GM19238 (cell line): ENCODE data around the gene SLC7A6OS.
"Not testable (repeated sequence)": the region's sequence is repeated elsewhere in the genome, so short reads cannot be mapped to it uniquely, and the experiment has no call there.

Experiments used
- DNase-seq: peaks from one replicate; pipeline ENCODE4 v3.0.0; 2011; ENCODE audit warnings: low spot score; ENCODE audit not compliant: insufficient read length

Gene SLC7A6OS

DNA sequence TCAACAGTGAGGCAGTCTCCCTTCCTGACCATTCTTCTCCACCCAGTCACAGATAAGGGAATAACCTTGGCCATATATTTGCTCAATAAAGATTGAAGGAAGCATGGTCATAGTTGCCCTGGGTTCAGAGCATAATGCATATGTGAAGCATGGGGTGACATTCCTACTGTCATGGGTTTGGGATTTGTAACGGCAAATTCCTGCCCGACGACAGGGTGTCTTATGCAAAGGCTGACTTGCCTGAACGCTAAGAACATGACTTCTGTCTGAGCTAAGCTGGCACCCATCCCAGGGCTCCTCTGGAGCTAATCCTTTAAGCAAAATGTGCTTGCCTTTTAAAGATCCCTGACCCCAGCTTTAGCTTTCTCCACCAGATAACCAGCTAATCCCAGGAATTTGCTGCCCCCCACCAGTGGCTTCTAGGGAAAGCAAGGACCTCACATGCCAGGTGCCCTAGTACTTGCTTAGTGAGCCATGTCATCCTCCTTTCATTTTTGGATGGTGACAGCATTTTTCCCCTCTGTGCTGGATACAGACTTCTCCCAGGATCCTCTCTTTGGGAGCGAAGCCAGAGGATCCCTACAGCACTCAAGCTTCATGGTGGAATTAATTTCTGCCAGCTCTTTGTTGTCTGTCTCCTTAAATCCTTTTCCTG, 11.7 kb downstream of the SLC7A6OS start:
- no peak for DNase-seq

DNA sequence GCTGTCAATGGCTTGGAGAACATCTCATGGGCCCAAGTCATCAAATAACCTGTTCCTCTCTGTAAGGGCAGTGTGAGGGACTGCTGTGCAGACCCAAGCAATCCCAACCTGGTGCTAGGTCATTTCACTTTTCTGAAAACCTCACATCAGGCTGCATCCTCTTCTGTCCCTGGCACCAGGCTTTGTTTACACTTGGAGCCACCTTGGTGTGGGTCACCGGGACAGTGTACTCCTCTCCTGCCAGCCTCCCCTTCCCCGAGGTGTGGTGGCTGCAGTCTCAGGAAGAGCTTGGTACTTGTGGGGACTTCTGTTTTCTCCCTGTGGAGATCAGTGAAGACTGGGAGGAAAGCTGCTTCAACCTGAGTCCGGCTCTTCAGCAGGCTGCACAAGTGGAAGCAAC, 12.4 kb downstream of the SLC7A6OS start:
- no peak for DNase-seq

DNA sequence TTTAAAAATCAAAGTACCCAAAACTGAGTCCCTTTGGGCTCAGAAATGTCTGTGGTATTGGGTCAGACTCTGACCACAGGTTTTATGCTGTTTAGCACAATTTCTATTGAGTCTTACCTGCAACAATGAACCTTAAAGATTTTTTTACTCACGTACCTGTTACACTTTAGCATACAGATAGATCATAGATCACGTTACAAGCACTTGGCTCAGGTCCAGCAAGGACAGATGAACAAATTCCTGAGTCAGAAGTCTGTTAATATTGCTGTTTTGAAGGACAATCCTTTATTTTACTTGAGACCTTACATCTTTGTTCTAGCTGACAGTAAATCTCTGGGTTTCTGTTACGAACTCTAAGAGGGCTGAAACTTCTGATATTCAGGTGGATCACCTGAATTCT, 12.8 kb downstream of the SLC7A6OS start:
- DNase-seq, result no peak

DNA sequence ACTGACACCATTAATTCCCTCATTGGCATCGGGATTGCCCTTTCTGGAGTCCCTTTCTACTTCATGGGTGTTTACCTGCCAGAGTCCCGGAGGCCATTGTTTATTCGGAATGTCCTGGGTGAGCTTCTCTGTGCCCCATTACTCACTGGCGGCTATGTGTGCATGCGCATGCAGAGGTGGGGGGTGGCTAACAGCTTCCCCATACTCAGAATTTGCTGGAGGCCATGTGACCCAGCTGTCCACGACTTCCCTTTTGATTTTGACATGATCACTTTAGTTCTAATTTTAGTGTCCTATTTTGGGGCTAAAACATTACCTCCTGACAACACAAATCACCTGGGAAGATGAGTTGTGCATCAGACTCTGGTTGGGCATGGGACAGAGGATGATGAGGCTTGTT, 14.1 kb downstream of the SLC7A6OS start:
- no peak for DNase-seq

DNA sequence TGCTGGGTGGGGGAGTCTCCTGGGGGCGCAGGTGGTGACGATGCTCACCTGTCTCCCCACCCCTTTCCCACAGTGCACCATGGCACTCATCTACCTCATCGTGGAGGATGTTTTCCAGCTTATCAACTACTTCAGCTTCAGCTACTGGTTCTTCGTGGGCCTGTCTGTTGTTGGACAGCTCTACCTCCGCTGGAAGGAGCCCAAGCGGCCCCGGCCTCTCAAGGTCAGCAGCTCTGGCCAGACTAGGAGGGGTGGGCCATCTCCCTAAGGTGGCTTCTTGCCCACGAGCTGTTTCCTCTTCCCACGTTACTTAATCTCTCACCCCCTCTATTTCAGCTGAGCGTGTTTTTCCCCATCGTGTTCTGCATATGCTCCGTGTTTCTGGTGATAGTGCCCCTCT, 14.5 kb downstream of the SLC7A6OS start:
- no peak for DNase-seq

DNA sequence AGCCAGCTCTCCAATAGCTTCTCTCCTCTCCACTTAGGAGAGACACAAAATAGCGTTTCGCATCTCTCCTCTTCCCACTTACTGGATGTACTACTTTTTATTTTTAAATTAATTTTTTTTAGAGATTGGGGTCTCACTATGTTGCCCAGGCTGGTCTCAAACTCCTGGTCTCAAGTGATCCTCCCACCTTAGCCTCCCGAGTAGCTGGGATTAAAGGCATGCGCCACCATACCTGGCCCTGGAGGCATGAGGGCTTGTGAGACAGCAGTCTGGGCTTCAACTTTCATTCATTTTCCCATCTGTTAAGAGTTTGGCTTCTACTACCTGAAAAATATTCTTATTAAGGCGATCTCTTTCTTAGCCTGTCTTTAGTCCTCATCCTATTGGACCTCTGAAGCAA, 18.3 kb downstream of the SLC7A6OS start:
- no peak for DNase-seq

DNA sequence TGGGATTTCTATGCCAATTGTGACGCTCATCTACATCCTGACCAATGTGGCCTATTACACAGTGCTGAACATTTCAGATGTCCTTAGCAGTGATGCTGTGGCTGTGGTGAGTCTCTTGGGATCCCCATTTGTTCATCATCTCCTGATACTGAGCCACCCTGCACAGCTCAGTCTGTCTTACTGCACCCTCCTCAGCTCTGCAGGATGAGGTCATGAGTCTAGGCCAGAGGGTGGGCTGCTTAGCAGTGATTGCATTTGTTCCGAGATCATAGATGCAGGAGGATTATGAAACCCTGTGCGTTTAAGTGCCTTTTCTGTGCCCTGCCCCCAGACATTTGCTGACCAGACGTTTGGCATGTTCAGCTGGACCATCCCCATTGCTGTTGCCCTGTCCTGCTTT, 19.5 kb downstream of the SLC7A6OS start:
- DNase-seq, result no peak

DNA sequence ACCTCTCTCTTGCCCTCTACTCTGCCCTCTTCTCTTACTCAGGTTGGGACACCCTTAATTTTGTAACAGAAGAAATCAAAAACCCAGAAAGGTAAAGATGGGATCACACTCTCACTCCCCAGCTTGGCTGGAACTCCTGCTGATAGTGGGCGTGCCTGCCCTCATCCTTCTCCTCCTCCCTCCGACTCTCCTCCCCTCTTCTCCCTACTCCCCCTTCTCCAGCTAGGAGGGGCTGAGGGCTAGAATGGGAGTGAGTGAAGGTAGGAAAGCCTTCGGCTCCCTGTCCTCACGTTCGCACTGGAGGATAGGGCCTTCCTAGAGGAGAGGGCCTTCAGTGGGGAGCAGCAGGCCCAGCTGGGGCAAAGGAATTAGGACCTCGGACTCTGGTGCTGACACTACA, 20.3 kb downstream of the SLC7A6OS start:
- DNase-seq, result no peak

DNA sequence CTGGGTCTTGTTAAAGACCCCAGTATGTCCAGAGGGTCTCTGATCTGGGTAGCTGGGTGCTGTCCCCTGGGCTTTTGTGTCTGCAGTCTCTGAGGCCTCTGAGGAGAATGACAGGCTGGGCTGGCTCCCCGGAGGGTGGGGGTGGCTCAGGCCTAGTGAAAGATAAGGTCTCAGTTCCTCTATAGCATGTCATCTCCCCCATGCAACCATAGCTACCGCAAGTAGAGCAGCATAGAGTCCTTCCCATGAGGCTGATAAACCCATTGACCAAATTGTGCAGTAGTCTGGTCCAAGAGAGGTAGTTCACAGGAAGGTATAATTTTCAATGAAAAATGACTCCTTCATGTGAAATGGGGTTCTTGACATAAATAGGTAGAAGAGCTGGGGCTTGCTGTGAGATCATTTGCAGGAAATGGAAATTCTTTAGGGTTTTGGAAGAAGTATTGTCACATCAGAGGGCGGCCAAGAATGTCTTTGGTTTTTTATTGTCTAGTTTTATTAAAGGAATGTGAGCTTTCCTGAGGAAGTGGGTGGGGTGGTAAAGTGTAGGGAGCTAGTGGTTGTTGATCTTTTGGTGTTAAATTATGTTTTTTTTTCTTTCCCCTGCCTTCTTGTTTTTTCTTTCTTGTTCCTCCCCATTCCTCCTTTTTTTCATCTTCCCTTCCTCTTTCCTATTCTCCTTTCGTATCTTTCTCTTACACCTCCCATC, 21.0 kb downstream of the SLC7A6OS start:
- peak; percentile 62 for DNase-seq

DNA sequence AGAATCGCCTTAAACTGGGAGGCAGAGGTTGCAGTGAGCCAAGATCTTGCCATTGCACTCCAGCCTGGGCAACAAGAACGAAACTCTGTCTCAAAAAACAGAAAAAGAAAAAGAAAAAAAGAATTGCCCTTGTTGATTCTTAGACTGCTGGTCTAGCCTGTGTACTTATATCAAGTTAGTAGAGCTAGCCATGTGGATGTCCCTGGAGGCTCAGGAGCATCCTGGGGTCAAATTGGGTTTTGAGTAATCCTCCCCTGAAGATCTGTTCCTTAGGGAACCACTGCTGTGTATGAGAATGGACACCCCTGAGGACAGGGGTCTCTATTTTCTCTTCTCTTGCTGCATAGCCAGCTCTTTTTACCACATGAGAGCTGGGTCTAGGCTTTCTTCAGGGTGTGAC, 21.5 kb downstream of the SLC7A6OS start:
- DNase-seq, result no peak

DNA sequence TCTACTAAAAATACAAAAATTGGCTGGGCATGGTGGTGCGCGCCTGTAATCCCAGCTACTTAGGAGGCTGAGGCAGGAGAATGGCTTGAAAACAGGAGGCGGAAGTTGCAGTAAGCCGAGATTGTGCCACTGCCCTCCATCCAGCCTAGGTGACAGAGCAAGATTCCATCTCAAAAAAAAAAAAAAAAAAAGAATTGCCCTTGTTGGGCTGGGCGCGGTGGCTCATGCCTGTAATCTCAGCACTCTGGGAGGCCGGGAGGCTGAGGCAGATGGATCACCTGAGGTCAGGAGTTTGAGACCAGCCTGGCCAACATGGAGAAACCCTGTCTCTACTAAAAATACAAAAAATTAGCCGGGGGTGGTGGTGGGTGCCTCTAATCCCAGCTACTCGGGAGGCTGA, 21.9 kb downstream of the SLC7A6OS start:
- DNase-seq, result not testable (repeated sequence)

DNA sequence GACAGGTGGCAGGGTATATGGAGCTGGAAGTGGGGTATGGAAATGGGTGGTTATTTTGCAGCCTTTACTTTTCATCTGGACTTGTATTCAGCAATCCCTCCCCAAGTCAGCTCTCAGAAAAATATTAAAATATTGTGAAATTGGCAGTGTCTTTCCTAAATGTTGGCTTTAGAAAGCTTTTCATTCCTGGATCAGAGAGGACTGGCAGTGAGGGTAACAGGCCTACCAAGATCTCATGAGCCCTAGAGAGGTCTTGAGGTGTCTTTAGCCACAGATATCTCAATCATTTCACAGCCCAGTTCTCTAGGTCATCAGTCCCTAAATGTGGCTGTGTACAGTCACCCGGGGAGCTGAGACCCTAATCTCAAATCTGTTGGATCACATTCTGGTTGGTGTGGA, 22.5 kb downstream of the SLC7A6OS start:
- no peak for DNase-seq

DNA sequence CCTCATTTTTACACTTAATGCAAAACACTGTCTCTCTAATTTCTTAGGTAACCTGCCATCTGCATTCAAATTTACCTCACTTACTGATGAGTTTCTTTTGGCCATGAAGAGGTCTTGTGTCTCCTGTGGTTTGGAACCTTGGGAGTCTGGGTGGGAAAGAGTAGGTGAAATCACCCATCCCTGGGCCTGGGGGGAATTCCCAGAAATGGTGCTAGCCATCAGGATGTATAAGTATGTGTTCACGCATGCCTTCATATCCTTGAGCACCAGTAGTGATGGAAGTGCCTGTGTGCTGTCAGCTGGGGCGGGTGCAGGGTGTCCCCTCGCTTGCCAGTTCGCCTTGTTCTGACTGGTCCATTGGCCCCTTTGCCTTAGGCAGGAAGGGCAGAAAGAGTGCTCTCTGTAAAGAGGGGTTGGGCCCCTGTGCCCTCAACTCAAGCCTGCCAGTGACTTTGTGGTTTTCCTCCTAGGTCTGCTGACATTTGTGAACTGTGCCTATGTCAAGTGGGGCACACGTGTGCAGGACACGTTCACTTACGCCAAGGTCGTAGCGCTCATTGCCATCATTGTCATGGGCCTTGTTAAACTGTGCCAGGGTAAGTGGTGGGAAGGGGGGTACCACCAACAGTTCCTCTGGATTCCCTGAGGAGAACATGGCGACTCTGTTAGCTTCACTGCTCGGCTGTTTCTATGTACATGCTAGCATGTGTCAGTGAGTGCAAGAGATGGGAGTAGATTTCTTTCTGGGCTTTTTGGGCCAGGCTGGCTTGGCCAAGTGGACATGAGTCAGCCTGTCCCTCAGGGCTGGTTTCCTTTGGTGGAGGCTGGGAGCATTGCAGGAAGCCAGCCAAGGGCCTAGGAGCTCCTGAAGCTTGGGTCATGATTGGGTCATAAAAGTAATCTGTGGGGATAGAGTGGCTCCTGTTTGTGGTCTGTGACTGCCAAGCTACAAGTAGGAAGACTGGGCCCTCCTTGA, 23.2 kb downstream of the SLC7A6OS start:
- no peak for DNase-seq

DNA sequence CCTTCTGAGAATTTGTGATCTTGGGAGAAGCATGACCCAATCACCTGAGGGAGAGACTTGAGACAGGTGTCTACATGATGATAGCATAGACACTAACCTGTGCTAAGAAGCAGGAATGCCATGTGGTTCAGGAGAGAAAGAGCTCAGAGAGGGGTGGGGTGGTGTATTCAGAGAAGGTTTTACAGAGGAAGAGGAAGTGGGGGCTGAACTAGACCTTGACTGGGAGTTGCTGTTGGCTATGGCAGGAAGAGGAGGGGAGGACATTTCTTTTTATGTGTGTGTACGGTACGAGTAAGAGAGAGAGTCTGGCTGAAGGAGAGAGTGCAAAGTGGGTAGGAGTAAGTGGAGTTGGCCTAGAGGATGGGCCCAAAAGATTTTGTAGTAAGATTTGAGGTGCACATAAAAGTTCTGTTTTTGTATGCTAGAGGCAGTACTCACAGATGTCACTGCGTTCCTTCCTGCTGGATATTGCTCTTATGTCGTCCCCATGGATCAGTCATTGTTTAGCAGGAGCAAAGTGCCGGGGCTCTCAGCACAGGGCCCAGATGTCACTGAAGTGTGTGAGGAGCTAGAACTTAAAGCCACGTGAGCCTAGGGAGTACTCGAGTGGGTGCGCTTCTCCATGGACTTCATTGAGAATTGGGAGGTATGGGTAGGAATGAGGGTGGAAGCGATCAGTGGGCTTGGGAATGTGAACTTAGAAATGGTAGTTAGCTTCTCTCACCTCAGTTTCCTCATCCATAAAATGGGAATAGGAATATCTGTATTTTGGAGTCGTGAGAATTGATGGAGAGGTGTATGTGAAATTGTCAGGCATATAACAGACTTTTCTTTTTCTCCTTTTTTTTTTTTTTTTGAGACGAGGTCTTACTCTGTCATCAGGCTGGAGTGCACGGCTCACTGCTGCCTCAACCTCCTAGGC, 24.3 kb downstream of the SLC7A6OS start:
- no peak for DNase-seq

DNA sequence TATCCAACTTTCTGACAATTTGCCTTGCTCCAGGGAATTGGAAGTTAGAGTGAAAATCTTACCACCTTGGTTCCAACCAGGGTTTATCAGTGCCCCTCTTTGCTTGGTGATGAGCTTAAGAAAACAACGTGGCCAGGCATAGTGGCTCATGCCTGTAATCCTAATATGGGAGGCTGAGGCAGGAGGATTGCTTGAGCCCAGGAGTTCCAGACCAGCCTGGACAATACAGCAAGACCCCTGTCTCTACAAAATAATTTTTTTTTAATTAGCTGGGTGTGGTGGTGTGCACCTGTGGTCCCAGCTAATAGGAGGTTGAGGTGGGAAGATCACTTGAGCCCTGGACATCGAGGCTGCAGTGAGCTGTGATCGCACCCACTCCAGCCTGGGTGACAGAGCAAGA, 25.1 kb downstream of the SLC7A6OS start:
- DNase-seq, result no peak

DNA sequence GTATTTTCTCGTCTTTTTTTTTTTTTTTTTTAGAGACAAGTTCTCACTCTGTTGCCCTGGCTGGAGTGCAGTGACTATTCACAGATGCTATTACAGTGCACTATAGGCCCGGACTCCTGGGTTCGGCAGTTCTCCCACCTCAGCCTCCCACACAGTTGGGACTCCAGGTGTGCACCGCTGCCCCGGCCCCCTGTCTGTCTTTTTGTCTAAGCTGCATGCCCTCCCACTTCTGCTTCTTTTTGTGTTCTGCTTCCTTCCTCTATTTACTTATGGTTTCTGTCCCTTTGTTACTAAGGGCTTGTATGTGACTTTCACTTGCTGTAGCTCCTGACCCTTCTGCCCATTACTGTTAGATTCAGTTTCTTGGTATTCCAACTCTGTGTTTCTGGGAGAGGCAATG, 25.9 kb downstream of the SLC7A6OS start:
- peak; percentile 51 for DNase-seq

DNA sequence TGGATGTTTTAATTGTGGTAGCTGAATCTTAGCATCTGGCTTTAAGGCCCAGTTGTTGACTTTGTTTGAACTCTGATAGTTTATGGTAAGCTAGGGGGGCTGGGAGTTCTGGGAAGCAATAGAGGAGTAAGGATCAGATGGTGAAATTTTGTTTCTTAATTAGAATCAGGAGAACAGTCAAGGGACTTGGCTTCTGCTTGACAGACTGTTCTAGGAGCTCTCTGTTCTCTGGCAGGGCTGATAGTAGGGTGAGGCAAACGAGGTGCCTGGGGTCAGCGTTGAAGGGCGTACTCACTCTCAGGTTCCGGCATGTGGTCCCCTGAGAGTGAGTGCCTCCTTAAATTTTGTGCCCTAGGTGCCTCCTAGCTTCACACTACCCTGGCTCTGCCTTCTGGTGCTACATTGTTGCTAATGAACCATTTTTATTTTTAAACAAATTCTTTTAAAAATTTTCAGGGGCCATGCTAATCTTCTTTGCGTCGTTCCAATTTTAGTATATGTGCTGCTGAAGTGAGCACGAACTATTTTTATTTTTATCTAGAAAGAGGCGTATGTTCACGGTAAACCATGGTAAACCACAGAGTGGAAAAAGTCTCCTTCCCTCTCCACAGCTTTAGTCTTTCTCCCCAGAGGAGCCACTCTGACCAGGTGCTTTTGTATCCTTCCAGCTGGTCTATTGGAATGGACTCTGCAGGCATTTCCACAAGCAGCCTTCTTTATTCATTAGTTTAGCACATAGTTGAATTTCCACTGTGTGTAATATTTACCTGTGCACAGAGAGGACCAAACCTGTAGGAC, 26.7 kb downstream of the SLC7A6OS start:
- DNase-seq, result peak; percentile 51

DNA sequence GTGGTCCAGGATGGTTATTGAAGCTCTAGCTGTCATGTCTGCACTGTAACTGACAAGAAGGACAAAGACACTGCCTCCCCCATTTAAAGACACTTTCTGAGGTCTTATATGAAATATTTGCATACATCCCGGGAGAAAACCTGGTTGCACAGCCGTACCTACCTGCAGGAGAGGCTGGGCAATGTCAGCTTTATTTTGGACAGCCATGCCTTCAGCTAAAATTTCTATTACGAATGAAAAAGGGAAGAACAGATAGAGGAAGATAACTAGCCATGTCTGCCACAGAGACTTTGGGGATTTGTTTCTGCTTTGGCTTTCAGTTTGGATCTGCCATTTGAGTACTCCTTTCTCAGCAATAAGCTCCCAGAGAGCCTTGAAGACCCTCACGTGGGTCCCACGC, 27.4 kb downstream of the SLC7A6OS start:
- no peak for DNase-seq

DNA sequence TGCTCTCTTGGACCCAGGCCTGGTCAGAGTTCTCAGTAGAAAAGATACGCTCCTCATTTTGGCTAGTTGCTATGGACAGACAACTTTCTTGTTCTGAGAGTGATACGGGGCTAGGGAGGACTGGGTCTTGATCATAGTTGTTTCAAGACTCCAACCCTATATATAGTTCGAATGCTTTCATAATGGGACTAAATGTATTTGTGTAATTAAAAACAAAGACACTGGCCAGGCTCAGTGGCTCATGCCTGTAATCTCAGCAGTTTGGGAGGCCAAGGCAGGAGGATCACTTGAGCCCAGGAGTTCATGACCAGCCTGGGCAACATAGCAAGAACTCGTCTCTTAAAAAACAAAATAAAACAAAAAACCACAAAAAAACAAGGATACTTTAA, 28.7 kb downstream of the SLC7A6OS start:
- no peak for DNase-seq

DNA sequence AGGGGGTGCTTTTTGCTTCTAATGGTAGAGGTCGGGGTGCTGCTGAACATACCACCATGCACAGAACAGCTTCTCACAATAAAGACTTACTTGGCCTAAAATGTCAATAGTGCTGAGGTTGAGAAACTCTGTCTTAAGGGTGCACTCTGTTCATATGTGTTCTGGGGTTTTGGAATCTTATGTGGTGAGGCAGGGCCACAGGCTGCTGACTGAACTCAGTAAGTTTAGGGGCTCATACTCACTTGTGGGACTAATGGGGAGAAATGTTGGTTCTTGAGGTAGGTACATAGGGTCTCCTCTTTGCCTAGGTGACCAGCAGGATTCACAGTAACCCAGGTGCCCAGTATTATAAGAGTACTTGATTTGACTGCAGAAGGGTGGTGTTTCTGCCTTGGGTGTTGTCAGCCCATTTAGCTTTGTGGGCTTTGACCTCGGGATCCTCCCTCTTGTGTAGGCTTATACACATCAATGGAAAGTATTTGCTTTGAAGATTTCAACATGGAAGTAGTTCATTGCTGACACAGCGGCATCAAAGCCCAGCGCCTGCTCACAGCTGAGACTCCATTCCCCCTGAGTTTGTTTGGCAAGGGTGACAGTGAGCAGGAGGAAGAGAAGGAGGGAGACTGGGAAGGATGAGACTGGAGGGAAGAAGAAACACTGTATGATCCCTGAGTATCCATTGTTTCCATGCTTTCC, 29.2 kb downstream of the SLC7A6OS start:
- no peak for DNase-seq
